SK-N-MC (cell line): Measurements from ENCODE around the gene KBTBD7.

Source experiments
- EZH2 ChIP-seq: fragments of 200-600 bp; sonication (generic); IDR thresholded peaks from one replicate; pipeline ENCODE4 v1.6.1; 2017; ENCODE audit warnings: antibody characterized with exemption
- FOXP2 ChIP-seq: optimal IDR thresholded peaks from 2 replicates; pipeline ENCODE3; 2011; ENCODE audit warnings: mild to moderate bottlenecking, moderate library complexity; ENCODE audit not compliant: insufficient read depth; ENCODE audit errors: extremely low read length, control extremely low read depth
- POLR2AphosphoS5 ChIP-seq: IDR thresholded peaks from 2 replicates; pipeline ENCODE4 v1.6.1; 2012; ENCODE audit warnings: mild to moderate bottlenecking, low read depth, low read length, borderline replicate concordance

- TF ChIP-seq EZH2 (no peak), POLR2AphosphoS5 (no peak), FOXP2 (no peak)
Measured at GRCh38 chr13:41159174-41159573, 35.2 kb downstream of the KBTBD7 start.
